Liver (tissue), 9 donors: ENCODE data around the gene ANKMY1. TPM values are rescaled to one million over a fixed set of nuclear protein-coding genes. Genes with fewer than 3 reads are reported as not detected.

Experiments used
- DNase-seq: peaks from one replicate; pipeline ENCODE4 v3.0.0-alpha.2; 2017; ENCODE audit warnings: low spot score
- H3K27ac ChIP-seq, 2 donors: one replicate each; pipeline ENCODE4 v1.7.0; 2013; ENCODE audit warnings: inconsistent platforms in 2 of 2, low read length in 2 of 2, control low read depth in 1 of 2, low read depth in 1 of 2, mild to moderate bottlenecking in 1 of 2
- H3K27me3 ChIP-seq, 4 donors: one replicate each; pipeline versions ENCODE4 v1.6.1 to v1.7.0; 2013; ENCODE audit warnings: low read length in 3 of 4, inconsistent platforms in 1 of 4, mild to moderate bottlenecking in 1 of 4, moderate library complexity in 1 of 4; ENCODE audit not compliant: control insufficient read depth in 4 of 4, insufficient read depth in 4 of 4
- H3K36me3 ChIP-seq, 4 donors: one replicate each; pipeline versions ENCODE4 v1.6.1 to v1.7.0; 2013; ENCODE audit warnings: low read length in 3 of 4, mild to moderate bottlenecking in 3 of 4, low read depth in 1 of 4, moderate library complexity in 1 of 4; ENCODE audit not compliant: control insufficient read depth in 4 of 4, insufficient read depth in 3 of 4
- H3K4me1 ChIP-seq, 4 donors: one replicate each; pipeline versions ENCODE4 v1.6.1 to v1.7.0; 2013; ENCODE audit warnings: low read length in 3 of 4, mild to moderate bottlenecking in 3 of 4, moderate library complexity in 1 of 4; ENCODE audit not compliant: control insufficient read depth in 4 of 4, insufficient read depth in 4 of 4
- H3K4me3 ChIP-seq, 3 donors: one replicate each; pipeline versions ENCODE4 v1.6.1 to v1.7.0; 2013; ENCODE audit warnings: low read length in 3 of 3, control low read depth in 1 of 3, low read depth in 1 of 3, mild to moderate bottlenecking in 1 of 3
- H3K9ac ChIP-seq, 2 donors: one replicate each; pipeline ENCODE4 v1.7.0; 2013; ENCODE audit warnings: low read length in 2 of 2, mild to moderate bottlenecking in 2 of 2, moderate library complexity in 2 of 2, control low read depth in 1 of 2, low read depth in 1 of 2
- H3K9me3 ChIP-seq, 4 donors: one replicate each; pipeline versions ENCODE4 v1.6.1 to v1.7.0; 2013; ENCODE audit warnings: low read length in 3 of 4; ENCODE audit not compliant: control insufficient read depth in 4 of 4
- EGR1 ChIP-seq, 2 donors: IDR thresholded peaks; 2 replicates each; pipeline ENCODE4 v1.6.1; 2016 to 2018; ENCODE audit warnings: antibody characterized with exemption in 2 of 2, low read depth in 2 of 2
- FOXA1 ChIP-seq: IDR thresholded peaks from 2 replicates; pipeline ENCODE4 v1.6.1; 2016; ENCODE audit warnings: antibody characterized with exemption
- FOXA2 ChIP-seq: IDR thresholded peaks from 2 replicates; pipeline ENCODE4 v1.6.1; 2016; ENCODE audit warnings: antibody characterized with exemption
- GABPA ChIP-seq, 2 donors: IDR thresholded peaks in 1 of 2; conservative IDR thresholded peaks in 1 of 2; 2 replicates each; pipeline ENCODE4 v1.6.1; 2016; ENCODE audit warnings: antibody characterized with exemption in 2 of 2, mild to moderate bottlenecking in 1 of 2, moderate library complexity in 1 of 2
- HNF4A ChIP-seq, 2 donors: conservative IDR thresholded peaks; 2 replicates each; pipeline ENCODE4 v1.6.1; 2016; ENCODE audit warnings: antibody characterized with exemption in 2 of 2, mild to moderate bottlenecking in 2 of 2
- HNF4G ChIP-seq: IDR thresholded peaks from 2 replicates; pipeline ENCODE4 v1.6.1; 2016; ENCODE audit warnings: antibody characterized with exemption
- JUND ChIP-seq, 2 donors: IDR thresholded peaks; 2 replicates each; pipeline ENCODE4 v1.6.1; 2016; ENCODE audit warnings: antibody characterized with exemption in 2 of 2
- NR2F2 ChIP-seq: IDR thresholded peaks from 2 replicates; pipeline ENCODE4 v1.6.1; 2016; ENCODE audit warnings: antibody characterized with exemption
- RAD21 ChIP-seq, 2 donors: IDR thresholded peaks; 2 replicates each; pipeline ENCODE4 v1.6.1; 2016; ENCODE audit warnings: antibody characterized with exemption in 2 of 2, mild to moderate bottlenecking in 2 of 2
- RXRA ChIP-seq, 2 donors: IDR thresholded peaks; 2 replicates each; pipeline ENCODE4 v1.6.1; 2017 to 2018; ENCODE audit warnings: antibody characterized with exemption in 2 of 2, mild to moderate bottlenecking in 1 of 2
- SP1 ChIP-seq: IDR thresholded peaks from 2 replicates; pipeline ENCODE4 v1.6.1; 2018; ENCODE audit warnings: antibody characterized with exemption, mild to moderate bottlenecking
- TAF1 ChIP-seq: conservative IDR thresholded peaks from 2 replicates; pipeline ENCODE4 v1.6.1; 2016; ENCODE audit warnings: antibody characterized with exemption, mild to moderate bottlenecking
- YY1 ChIP-seq: IDR thresholded peaks from 2 replicates; pipeline ENCODE4 v1.6.1; 2016; ENCODE audit warnings: antibody characterized with exemption, mild to moderate bottlenecking
- WGBS: extraction: QIAGEN DNeasy Blood & Tissue Kit; methylation state at CpG from one replicate; pipeline ENCODE4 v1.1.7; 2013; 5-methylcytosine and 5-hydroxymethylcytosine counted together
- polyA plus RNA-seq, 2 donors: library from polyadenylated mRNA; stranded (reverse) in 1 of 2; unstranded in 1 of 2; fragments of 200-250 nt in 1 of 2; fragments of >200 nt in 1 of 2; fragmentation: Nextera tagmentation in 1 of 2; extraction: Ambion mirVana in 1 of 2; gene quantifications; one replicate each; pipeline versions ENCODE4 v1.2.1 to v1.2.3, GENCODE V29; 2013 to 2015
- total RNA-seq, 2 donors: library from RNA; depleted of rRNA; stranded (reverse); fragments of >200 nt; gene quantifications; one replicate each; pipeline ENCODE4 v1.2.3, GENCODE V29; 2014
- TF ChIP-seq, protein P1 (sequence below): IDR thresholded peaks from 2 replicates; pipeline ENCODE4 v1.6.1; 2016; ENCODE audit warnings: antibody characterized with exemption
- TF ChIP-seq, protein P2 (sequence below): IDR thresholded peaks from 2 replicates; pipeline ENCODE4 v1.6.1; 2016; ENCODE audit warnings: antibody characterized with exemption
- TF ChIP-seq, protein P3 (sequence below): fragments of 150-350 bp; IDR thresholded peaks from 2 replicates; pipeline ENCODE4 v1.5.1; 2017; ENCODE audit warnings: improper control_type of control experiment, low read depth, low read length; ENCODE audit not compliant: missing input control
- TF ChIP-seq, protein P4 (sequence below): IDR thresholded peaks from 2 replicates; pipeline ENCODE4 v1.6.1; 2016; ENCODE audit warnings: antibody characterized with exemption, mild to moderate bottlenecking
- TF ChIP-seq, protein P5 (sequence below): IDR thresholded peaks from 2 replicates; pipeline ENCODE4 v1.6.1; 2016; ENCODE audit warnings: antibody characterized with exemption
- donor health status: healthy.
- donor health status: healthy.
- donor health status: healthy.
- donor health status: healthy.
- donor health status: healthy.

Gene ANKMY1
- total and polyA plus RNA-seq, 4 donors = 2.5 to 12.8 (median 4.2) TPM

DNA sequence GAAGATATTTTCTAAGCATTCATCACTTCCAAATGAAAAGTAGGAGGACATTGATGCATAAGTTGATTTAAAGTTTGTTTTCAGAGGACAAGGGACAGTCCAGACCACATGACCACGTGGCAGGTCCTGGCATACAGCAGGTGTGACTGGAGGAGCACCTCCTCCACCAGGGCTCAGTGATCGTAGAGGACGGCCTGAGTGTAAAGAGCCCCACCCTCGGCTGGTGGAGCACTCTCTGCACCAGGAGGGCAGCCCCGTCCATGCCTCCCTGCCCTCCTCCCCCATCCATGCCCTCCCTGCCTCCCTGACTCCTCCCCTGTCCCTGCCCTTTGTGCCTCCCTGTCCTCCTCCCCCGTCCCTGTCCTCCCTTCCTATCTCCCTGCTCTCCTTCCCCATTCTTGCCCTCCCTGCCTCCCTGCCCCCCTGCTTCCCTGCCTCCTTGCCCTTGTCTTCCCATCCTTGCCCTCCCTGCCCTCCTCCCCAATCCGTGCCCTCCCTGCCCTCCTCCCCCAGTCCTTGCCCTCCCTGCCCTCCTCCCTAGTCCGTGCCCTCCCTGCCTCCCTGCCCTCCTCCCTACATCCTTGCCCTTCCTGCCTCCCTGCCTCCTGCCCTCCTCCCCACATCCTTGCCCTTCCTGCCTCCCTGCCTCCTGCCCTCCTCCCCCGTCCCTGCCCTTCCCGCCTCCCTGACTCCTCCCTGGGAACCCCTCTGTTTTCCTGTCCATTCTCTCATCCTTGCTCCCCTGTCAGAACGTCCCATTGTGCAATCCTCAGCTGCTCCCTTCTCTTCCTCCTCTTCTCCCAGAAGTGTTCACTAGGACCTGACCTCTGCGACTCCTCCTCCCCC lies 47.9 kb downstream of the ANKMY1 start:
- peaks cover 0 to 12% (median 5%) of the 10 kb centered on the region in 4 donors for H3K36me3 ChIP-seq
- peak; percentile 14 for DNase-seq
- TF ChIP-seq EGR1 (IDR thresholded peaks at IDR 0.05; ENCODE audit: low read depth in 2 of 2) (no peak), FOXA2 (no peak), NR2F2 (no peak), TAF1 (no peak), HNF4A (conservative IDR thresholded peaks at IDR 0.05) (no peak), FOXA1 (no peak)
- TF ChIP-seq, protein P1, sequence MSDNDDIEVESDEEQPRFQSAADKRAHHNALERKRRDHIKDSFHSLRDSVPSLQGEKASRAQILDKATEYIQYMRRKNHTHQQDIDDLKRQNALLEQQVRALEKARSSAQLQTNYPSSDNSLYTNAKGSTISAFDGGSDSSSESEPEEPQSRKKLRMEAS = no peak
- no peaks in the 10 kb centered on the region for H3K9me3 ChIP-seq
- H3K27ac ChIP-seq = no peak overlapping the region
- WGBS = 85% methylated on average over 12 of the region's 12 CpGs
- H3K4me3 ChIP-seq = no peak overlapping the region
- H3K9ac ChIP-seq = no peak overlapping the region
- no peaks in the 10 kb centered on the region for H3K27me3 ChIP-seq
- no peaks in the 10 kb centered on the region for H3K4me1 ChIP-seq

DNA sequence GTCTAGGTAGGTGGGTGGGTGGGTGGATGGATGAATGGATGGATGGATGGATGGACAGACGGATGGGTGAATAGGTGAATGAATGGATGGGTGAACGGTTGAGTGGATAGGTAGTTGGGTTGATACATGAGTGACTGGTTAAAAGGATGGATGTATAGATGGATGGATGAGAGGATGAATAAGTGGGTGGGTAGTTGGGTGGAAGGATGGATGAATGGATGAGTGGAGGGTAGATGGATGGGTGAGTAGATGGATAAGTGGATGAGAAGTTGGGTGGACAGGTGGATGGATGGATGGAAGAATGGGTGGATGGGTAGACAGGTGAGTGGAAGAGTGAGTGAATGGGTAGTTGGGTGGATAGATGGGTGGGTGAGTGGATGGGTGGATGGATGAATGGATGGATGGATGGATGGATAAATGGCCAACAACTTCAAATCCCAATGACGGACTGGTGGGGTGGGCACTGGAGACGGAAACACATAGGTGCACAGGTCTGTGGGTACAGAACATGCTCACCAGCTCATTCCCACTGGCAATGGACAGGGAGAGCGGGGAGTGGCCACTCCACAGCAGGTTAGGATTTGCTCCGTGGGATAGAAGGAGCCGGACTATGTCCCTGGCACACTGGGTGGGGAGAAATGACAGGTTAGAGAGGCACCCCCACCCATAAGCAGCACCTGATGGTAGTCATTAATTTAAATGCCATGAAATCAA lies 48.8 kb downstream of the ANKMY1 start:
- no peak overlapping the region for H3K4me3 ChIP-seq
- peak; percentile 10 for DNase-seq
- H3K9ac ChIP-seq = no peak overlapping the region
- TF ChIP-seq JUND (IDR thresholded peaks at IDR 0.05) (no peak), SP1 (no peak), GABPA (IDR thresholded peaks at IDR 0.05 in 1 of 2, conservative IDR thresholded peaks at IDR 0.05 in 1 of 2) (no peak), FOXA2 (no peak), FOXA1 (no peak), RAD21 (IDR thresholded peaks at IDR 0.05) (no peak), HNF4A (conservative IDR thresholded peaks at IDR 0.05) (no peak), RXRA (IDR thresholded peaks at IDR 0.05) (no peak), NR2F2 (no peak), HNF4G (no peak), EGR1 (IDR thresholded peaks at IDR 0.05; ENCODE audit: low read depth in 2 of 2) (no peak), YY1 (no peak), TAF1 (no peak)
- TF ChIP-seq, protein P2, sequence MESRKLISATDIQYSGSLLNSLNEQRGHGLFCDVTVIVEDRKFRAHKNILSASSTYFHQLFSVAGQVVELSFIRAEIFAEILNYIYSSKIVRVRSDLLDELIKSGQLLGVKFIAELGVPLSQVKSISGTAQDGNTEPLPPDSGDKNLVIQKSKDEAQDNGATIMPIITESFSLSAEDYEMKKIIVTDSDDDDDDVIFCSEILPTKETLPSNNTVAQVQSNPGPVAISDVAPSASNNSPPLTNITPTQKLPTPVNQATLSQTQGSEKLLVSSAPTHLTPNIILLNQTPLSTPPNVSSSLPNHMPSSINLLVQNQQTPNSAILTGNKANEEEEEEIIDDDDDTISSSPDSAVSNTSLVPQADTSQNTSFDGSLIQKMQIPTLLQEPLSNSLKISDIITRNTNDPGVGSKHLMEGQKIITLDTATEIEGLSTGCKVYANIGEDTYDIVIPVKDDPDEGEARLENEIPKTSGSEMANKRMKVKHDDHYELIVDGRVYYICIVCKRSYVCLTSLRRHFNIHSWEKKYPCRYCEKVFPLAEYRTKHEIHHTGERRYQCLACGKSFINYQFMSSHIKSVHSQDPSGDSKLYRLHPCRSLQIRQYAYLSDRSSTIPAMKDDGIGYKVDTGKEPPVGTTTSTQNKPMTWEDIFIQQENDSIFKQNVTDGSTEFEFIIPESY = no peak
- TF ChIP-seq, protein P3, sequence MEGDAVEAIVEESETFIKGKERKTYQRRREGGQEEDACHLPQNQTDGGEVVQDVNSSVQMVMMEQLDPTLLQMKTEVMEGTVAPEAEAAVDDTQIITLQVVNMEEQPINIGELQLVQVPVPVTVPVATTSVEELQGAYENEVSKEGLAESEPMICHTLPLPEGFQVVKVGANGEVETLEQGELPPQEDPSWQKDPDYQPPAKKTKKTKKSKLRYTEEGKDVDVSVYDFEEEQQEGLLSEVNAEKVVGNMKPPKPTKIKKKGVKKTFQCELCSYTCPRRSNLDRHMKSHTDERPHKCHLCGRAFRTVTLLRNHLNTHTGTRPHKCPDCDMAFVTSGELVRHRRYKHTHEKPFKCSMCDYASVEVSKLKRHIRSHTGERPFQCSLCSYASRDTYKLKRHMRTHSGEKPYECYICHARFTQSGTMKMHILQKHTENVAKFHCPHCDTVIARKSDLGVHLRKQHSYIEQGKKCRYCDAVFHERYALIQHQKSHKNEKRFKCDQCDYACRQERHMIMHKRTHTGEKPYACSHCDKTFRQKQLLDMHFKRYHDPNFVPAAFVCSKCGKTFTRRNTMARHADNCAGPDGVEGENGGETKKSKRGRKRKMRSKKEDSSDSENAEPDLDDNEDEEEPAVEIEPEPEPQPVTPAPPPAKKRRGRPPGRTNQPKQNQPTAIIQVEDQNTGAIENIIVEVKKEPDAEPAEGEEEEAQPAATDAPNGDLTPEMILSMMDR = no peak
- TF ChIP-seq, protein P4, sequence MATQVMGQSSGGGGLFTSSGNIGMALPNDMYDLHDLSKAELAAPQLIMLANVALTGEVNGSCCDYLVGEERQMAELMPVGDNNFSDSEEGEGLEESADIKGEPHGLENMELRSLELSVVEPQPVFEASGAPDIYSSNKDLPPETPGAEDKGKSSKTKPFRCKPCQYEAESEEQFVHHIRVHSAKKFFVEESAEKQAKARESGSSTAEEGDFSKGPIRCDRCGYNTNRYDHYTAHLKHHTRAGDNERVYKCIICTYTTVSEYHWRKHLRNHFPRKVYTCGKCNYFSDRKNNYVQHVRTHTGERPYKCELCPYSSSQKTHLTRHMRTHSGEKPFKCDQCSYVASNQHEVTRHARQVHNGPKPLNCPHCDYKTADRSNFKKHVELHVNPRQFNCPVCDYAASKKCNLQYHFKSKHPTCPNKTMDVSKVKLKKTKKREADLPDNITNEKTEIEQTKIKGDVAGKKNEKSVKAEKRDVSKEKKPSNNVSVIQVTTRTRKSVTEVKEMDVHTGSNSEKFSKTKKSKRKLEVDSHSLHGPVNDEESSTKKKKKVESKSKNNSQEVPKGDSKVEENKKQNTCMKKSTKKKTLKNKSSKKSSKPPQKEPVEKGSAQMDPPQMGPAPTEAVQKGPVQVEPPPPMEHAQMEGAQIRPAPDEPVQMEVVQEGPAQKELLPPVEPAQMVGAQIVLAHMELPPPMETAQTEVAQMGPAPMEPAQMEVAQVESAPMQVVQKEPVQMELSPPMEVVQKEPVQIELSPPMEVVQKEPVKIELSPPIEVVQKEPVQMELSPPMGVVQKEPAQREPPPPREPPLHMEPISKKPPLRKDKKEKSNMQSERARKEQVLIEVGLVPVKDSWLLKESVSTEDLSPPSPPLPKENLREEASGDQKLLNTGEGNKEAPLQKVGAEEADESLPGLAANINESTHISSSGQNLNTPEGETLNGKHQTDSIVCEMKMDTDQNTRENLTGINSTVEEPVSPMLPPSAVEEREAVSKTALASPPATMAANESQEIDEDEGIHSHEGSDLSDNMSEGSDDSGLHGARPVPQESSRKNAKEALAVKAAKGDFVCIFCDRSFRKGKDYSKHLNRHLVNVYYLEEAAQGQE = no peak
- TF ChIP-seq, protein P5, sequence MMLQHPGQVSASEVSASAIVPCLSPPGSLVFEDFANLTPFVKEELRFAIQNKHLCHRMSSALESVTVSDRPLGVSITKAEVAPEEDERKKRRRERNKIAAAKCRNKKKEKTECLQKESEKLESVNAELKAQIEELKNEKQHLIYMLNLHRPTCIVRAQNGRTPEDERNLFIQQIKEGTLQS = no peak
- TF ChIP-seq, protein P1 = no peak
- H3K4me1 ChIP-seq = no peaks in the 10 kb centered on the region
- H3K27me3 ChIP-seq = no peaks in the 10 kb centered on the region
- no peaks in the 10 kb centered on the region for H3K9me3 ChIP-seq
- peaks cover 0 to 12% (median 5%) of the 10 kb centered on the region in 4 donors for H3K36me3 ChIP-seq
- H3K27ac ChIP-seq = no peak overlapping the region
- WGBS = 98% methylated on average over 7 of the region's 7 CpGs
